ENCODE results near the gene RSRC1.
A peak's percentile ranks its signal among the peaks of the same experiment; 100 is the strongest.
"Not testable (repeated sequence)": the region's sequence is repeated elsewhere in the genome, so short reads cannot be mapped to it uniquely, and the experiment has no call there.

Gene RSRC1

GRCh38 chr3:158134363-158134762 lies 24.5 kb downstream of the RSRC1 start:
- no peak for DNase-seq

GRCh38 chr3:158140396-158140795 lies 30.5 kb downstream of the RSRC1 start:
- no peak for DNase-seq

GRCh38 chr3:158148218-158148617 lies 38.3 kb downstream of the RSRC1 start:
- no peak for DNase-seq

GRCh38 chr3:158152186-158152585 lies 42.3 kb downstream of the RSRC1 start:
- DNase-seq: peak in 1 of 5 experiments; percentile 34

- no peak for DNase-seq
Observed at GRCh38 chr3:158158969-158159368, 49.1 kb downstream of the RSRC1 start.

- DNase-seq: no peak
Observed at GRCh38 chr3:158159714-158160113, 49.8 kb downstream of the RSRC1 start.

- no peak for DNase-seq
Observed at GRCh38 chr3:158160958-158161357, 51.1 kb downstream of the RSRC1 start.

GRCh38 chr3:158165141-158165655 lies 55.3 kb downstream of the RSRC1 start:
- DNase-seq: no peak

GRCh38 chr3:158165730-158166129 lies 55.8 kb downstream of the RSRC1 start:
- DNase-seq: no peak

GRCh38 chr3:158166223-158166622 lies 56.3 kb downstream of the RSRC1 start:
- DNase-seq: no peak

- peak in 1 of 5 experiments; percentile 52 for DNase-seq
Observed at GRCh38 chr3:158167737-158168557, 58.1 kb downstream of the RSRC1 start.

GRCh38 chr3:158169091-158169491 lies 59.2 kb downstream of the RSRC1 start:
- DNase-seq: no peak

- DNase-seq: no peak
Observed at GRCh38 chr3:158181096-158181495, 71.2 kb downstream of the RSRC1 start.

- DNase-seq: no peak
Observed at GRCh38 chr3:158185711-158186110, 75.8 kb downstream of the RSRC1 start.

GRCh38 chr3:158200955-158201354 lies 91.1 kb downstream of the RSRC1 start:
- no peak for DNase-seq

- DNase-seq: no peak
Observed at GRCh38 chr3:158205324-158205723, 95.4 kb downstream of the RSRC1 start.

GRCh38 chr3:158205994-158206393 lies 96.1 kb downstream of the RSRC1 start:
- DNase-seq: peak in 1 of 5 experiments; percentile 6

- DNase-seq: no peak
Observed at GRCh38 chr3:158210067-158210466, 100.2 kb downstream of the RSRC1 start.

GRCh38 chr3:158213461-158213860 lies 103.6 kb downstream of the RSRC1 start:
- DNase-seq: no peak

- DNase-seq: no peak
Observed at GRCh38 chr3:158217992-158218391, 108.1 kb downstream of the RSRC1 start.

GRCh38 chr3:158220575-158220974 lies 110.7 kb downstream of the RSRC1 start:
- no peak for DNase-seq

GRCh38 chr3:158221426-158221825 lies 111.5 kb downstream of the RSRC1 start:
- no peak for DNase-seq

GRCh38 chr3:158226429-158226828 lies 116.5 kb downstream of the RSRC1 start:
- DNase-seq: no peak

- DNase-seq: not testable (repeated sequence)
Observed at GRCh38 chr3:158228942-158229341, 119.1 kb downstream of the RSRC1 start.

GRCh38 chr3:158233791-158234190 lies 123.9 kb downstream of the RSRC1 start:
- no peak for DNase-seq

Data from T-helper 2 cell (primary cell).